ENCODE measurements around the gene APRT.

Gene APRT

DNA sequence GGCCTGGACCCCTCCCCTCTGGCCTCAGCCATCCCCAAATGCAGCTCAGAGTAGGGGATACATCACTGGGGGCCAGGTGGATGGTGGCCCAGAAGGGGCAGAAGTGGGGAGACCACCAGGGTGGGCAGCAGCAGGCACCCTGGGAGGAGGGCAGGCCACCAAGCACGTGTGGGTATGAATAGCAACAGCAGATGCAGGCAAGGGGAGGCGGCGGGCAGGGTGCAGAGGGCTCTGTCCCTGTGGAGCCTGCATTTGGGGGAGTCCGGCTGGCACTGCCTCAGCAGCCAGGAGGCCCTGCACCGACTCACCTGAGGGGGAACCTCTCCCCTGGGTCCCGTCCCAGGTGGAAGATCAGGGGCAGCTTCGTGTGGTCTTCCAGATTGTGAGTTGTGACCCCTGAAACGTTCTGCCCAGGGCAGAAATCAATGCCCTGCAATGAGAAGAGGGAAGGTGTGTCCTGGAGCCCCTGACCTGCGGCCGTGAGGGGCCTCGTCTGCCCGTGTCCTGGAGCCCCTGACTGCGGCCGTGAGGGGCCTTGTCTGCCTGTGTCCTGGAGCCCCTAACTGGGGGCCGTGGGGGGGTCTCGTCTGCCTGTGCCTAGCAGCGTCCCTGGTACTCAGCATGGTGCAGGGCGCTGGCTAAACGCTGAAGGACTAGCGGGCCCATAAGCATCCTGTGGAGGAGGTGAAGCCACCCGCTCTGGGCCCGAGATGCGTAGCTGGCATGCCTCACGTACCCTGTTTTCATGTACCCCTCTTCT, 10.7 kb upstream of the APRT start:
- Histone ChIP-seq H3K36me3 (replicated peaks; ENCODE audit: low read depth, low read length) (no peaks in the 10 kb centered on the region), H3K4me1 (ENCODE audit: low read length) (no peaks in the 10 kb centered on the region), H2AFZ (ENCODE audit: low read depth, low read length) (no peak overlapping the region), H3K27ac (ENCODE audit: low read length) (no peak overlapping the region), H3K9ac (ENCODE audit: low read length) (no peak overlapping the region), H3K27me3 (ENCODE audit: low read depth, low read length) (no peaks in the 10 kb centered on the region), H3K4me2 (ENCODE audit: low read length) (no peak overlapping the region), H3K79me2 (ENCODE audit: low read length) (no peaks in the 10 kb centered on the region), H4K20me1 (ENCODE audit: insufficient read depth, low read length) (no peaks in the 10 kb centered on the region), H3K9me3 (ENCODE audit: insufficient read depth, low read length) (no peaks in the 10 kb centered on the region), H3K4me3 (ENCODE audit: low read length) (no peak overlapping the region)
- no peak for TF ChIP-seq CTCF (IDR thresholded peaks at IDR 0.05; ENCODE audit: low read depth, low read length)
- no peak for TF ChIP-seq EZH2phosphoT487 (IDR thresholded peaks at IDR 0.05; ENCODE audit: low read depth)

GRCh38 chr16:88821168-88821850, 9.6 kb upstream of the APRT start:
- H3K4me2 ChIP-seq (ENCODE audit: low read length) = no peak overlapping the region
- no peaks in the 10 kb centered on the region for H3K36me3 ChIP-seq (replicated peaks; ENCODE audit: low read depth, low read length)
- H2AFZ ChIP-seq (ENCODE audit: low read depth, low read length) = no peak overlapping the region
- H3K79me2 ChIP-seq (ENCODE audit: low read length) = no peaks in the 10 kb centered on the region
- H3K4me1 ChIP-seq (ENCODE audit: low read length) = no peaks in the 10 kb centered on the region
- H3K9me3 ChIP-seq (ENCODE audit: insufficient read depth, low read length) = no peaks in the 10 kb centered on the region
- no peak overlapping the region for H3K27ac ChIP-seq (ENCODE audit: low read length)
- TF ChIP-seq CTCF (IDR thresholded peaks at IDR 0.05; ENCODE audit: low read depth, low read length) (peak; percentile 11; the same call in 1 of the 2 replicates), EZH2phosphoT487 (IDR thresholded peaks at IDR 0.05; ENCODE audit: low read depth) (no peak)
- H3K27me3 ChIP-seq (ENCODE audit: low read depth, low read length) = no peaks in the 10 kb centered on the region
- no peaks in the 10 kb centered on the region for H4K20me1 ChIP-seq (ENCODE audit: insufficient read depth, low read length)
- H3K4me3 ChIP-seq (ENCODE audit: low read length) = no peak overlapping the region
- H3K9ac ChIP-seq (ENCODE audit: low read length) = no peak overlapping the region

DNA sequence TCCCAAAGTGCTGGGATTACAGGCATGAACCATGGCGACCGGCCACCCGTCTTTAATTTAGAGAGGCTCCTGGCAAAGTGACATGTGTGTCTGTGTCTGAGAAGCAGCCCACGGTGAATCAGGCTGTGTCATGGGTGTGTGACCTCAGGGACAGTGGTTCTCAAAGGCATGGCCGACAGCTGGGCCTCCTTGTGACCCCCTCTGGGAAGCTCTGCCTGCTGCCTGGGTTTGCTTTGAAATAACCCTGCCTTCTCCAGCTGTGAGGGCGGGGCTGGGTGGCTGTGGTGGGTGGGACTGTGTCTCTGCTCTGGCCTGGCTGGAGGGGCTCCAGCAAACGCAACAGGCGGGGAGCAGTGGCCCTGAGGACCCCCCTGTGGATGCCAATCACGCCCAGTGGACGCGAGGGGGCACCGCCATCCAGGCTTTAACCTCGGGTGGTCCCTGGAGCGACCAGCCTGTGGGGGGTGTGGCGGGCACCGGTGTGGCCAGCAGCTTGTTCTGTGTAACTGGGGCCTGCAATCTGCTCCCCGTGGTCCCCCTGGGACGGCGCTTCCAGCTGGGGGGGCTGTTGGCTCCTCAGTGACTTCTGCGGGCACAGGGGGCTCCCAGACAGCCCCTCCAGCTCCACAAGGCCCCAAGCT, 8.8 kb upstream of the APRT start:
- H3K9ac ChIP-seq (ENCODE audit: low read length) = no peak overlapping the region
- H3K4me2 ChIP-seq (ENCODE audit: low read length) = no peak overlapping the region

More for the DNA sequence above, 8.8 kb upstream of the APRT start:
- no peak overlapping the region for H2AFZ ChIP-seq (ENCODE audit: low read depth, low read length)
- H3K4me3 ChIP-seq (ENCODE audit: low read length) = no peak overlapping the region
- TF ChIP-seq CTCF (IDR thresholded peaks at IDR 0.05; ENCODE audit: low read depth, low read length) (no peak), EZH2phosphoT487 (IDR thresholded peaks at IDR 0.05; ENCODE audit: low read depth) (no peak)
- H3K36me3 ChIP-seq (replicated peaks; ENCODE audit: low read depth, low read length) = no peaks in the 10 kb centered on the region
- H4K20me1 ChIP-seq (ENCODE audit: insufficient read depth, low read length) = no peaks in the 10 kb centered on the region
- H3K4me1 ChIP-seq (ENCODE audit: low read length) = no peaks in the 10 kb centered on the region
- H3K9me3 ChIP-seq (ENCODE audit: insufficient read depth, low read length) = no peaks in the 10 kb centered on the region
- no peaks in the 10 kb centered on the region for H3K27me3 ChIP-seq (ENCODE audit: low read depth, low read length)
- no peak overlapping the region for H3K27ac ChIP-seq (ENCODE audit: low read length)
- H3K79me2 ChIP-seq (ENCODE audit: low read length) = no peaks in the 10 kb centered on the region

Data from OCI-LY3 (cell line).